Spleen (tissue), 3 donors: ENCODE data around the gene CEACAM3.

ENCODE experiments used
- POLR2A ChIP-seq, 3 donors: fragments of 450-650 bp; IDR thresholded peaks; one replicate each; pipeline ENCODE4 v1.5.1; 2017; ENCODE audit warnings: antibody characterized with exemption in 3 of 3, mild to moderate bottlenecking in 1 of 3
- POLR2AphosphoS5 ChIP-seq, 3 donors: sonication (generic); formaldehyde crosslinking; IDR thresholded peaks; one replicate each; pipeline ENCODE4 v1.5.1; 2017; ENCODE audit warnings: antibody characterized with exemption in 3 of 3

DNA sequence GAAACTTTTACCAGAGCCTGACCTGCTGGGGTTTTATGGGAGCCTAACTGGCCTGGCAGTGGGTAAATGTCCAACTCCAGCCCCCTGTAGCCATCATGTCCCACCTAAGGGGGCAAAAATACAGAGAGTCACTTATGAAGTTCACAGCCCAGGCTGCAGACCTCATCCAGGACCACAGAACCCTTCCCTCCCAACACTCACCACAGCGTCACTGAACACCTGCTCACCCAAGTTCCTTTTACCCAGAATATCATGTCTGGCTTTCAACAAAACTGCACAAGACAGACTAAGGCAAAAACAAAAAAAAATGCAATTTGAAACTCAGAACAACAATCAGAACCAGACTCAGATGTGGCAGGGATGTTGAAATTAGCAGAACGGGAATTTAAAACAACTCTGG is 6.4 kb downstream of the CEACAM3 start:
- TF ChIP-seq POLR2A (IDR thresholded peaks at IDR 0.05) (no peak), POLR2AphosphoS5 (IDR thresholded peaks at IDR 0.05) (no peak)
